Heart left ventricle (tissue), 16 donors: ENCODE data around the gene RAD51B. TPM values are rescaled to one million over a fixed set of nuclear protein-coding genes. Genes with fewer than 3 reads are reported as not detected.

ENCODE experiments used
- ATAC-seq, 4 donors: fragments of 200-7000 bp; cut with Tn5 transposase; one replicate each; pipeline ENCODE4 v1.9.1; 2020 to 2022; ENCODE audit warnings: moderate library complexity in 4 of 4, mild to moderate bottlenecking in 3 of 4, moderate number of reproducible peaks in 1 of 4
- DNase-seq, 5 donors: peaks; one replicate each; pipeline ENCODE4 v3.0.0-alpha.2; 2020
- H3K27ac ChIP-seq, 12 donors: fragments of 200-600 bp; sonication (generic) in 4 of 12; one replicate each; pipeline versions ENCODE4 v1.5.0 to v1.8.0; 2016 to 2022; ENCODE audit warnings: mild to moderate bottlenecking in 2 of 12
- H3K27me3 ChIP-seq, 9 donors: fragments of 200-600 bp; sonication (generic) in 2 of 9; one replicate each; pipeline versions ENCODE4 v1.5.1 to v1.8.0; 2016 to 2022; ENCODE audit warnings: mild to moderate bottlenecking in 3 of 9
- H3K36me3 ChIP-seq, 9 donors: fragments of 200-600 bp; sonication (generic) in 2 of 9; one replicate each; pipeline versions ENCODE4 v1.5.0 to v1.8.0; 2018 to 2022; ENCODE audit warnings: mild to moderate bottlenecking in 2 of 9
- H3K4me1 ChIP-seq, 12 donors: fragments of 200-600 bp; sonication (generic) in 4 of 12; one replicate each; pipeline versions ENCODE4 v1.5.0 to v1.8.0; 2016 to 2022; ENCODE audit warnings: mild to moderate bottlenecking in 3 of 12
- H3K4me3 ChIP-seq, 12 donors: fragments of 200-600 bp; sonication (generic) in 4 of 12; one replicate each; pipeline versions ENCODE4 v1.5.0 to v1.8.0; 2017 to 2022; ENCODE audit warnings: mild to moderate bottlenecking in 9 of 12, moderate library complexity in 4 of 12
- H3K9me3 ChIP-seq, 12 donors: fragments of 200-600 bp; sonication (generic) in 4 of 12; one replicate each; pipeline versions ENCODE4 v1.5.0 to v1.8.0; 2016 to 2022; ENCODE audit warnings: mild to moderate bottlenecking in 1 of 12
- CTCF ChIP-seq, 12 donors: fragments of 200-600 bp; sonication (generic) in 4 of 12; IDR thresholded peaks; one replicate each; pipeline versions ENCODE4 v1.5.0 to v1.8.0; 2018 to 2022; ENCODE audit warnings: antibody characterized with exemption in 12 of 12, mild to moderate bottlenecking in 5 of 12
- POLR2A ChIP-seq, 2 donors: fragments of 450-650 bp; IDR thresholded peaks; one replicate each; pipeline ENCODE4 v1.6.1; 2017; ENCODE audit warnings: antibody characterized with exemption in 2 of 2, mild to moderate bottlenecking in 2 of 2, moderate library complexity in 2 of 2
- whole genome bisulfite sequencing, 4 donors: extraction: QIAGEN DNeasy Blood & Tissue Kit in 2 of 4; methylation state at CpG; one replicate each; pipeline versions ENCODE4 v1.1.5 to v1.1.7; 2013 to 2018; 5-methylcytosine and 5-hydroxymethylcytosine counted together
- intact Hi-C, 10 donors: fragments of 100-400 bp; cut with DNase I; formaldehyde crosslinking; loops; one replicate each; pipeline versions ENCODE4 v1.11.1 to v1.14.2; 2022
- polyA plus RNA-seq, 2 donors: library from polyadenylated mRNA; stranded (reverse); fragments of 200-250 nt; gene quantifications; one replicate each; pipeline ENCODE4 v1.2.3, GENCODE V29; 2013
- total RNA-seq, 9 donors: library from RNA; depleted of rRNA in 2 of 9; stranded (reverse); fragments of >200 nt in 2 of 9; fragmentation: NEBNext Ultra II Directional in 3 of 9; extraction: Animal tissue kit (Norgen Biotek cat#: 25700) in 3 of 9; gene quantifications; one replicate each; pipeline versions ENCODE4 v1.1.0 to v1.2.4, GENCODE V29; 2016 to 2023
- donor health status: ischemic (EF 13 %, LVEDD 7.1; RV severe dilation, severe dysfunction).
- donor health status: healthy with polysubstance abuse.
- donor health status: DM: no; HTN: yes; CAD: no.
- donor health status: DM: no; HTN: no; CAD: no.
- donor health status: ischemic (EF 25% LVEDD 6.9; RV normal size, moderate dysfunction).
- donor health status: ischemic (EF 25% LVEDD 5.7; RV mildly dilated, moderate dysfunction).
- donor health status: healthy.
- donor health status: DM: yes; HTN: yes; CAD: no.
- donor health status: ischemic (EF 35%, LVEDD 5.7; RV mildly dilated, moderate dysfunction).
- donor health status: nonischemic (EF 11% LVEDD 7.7; RV severe dilation, severe dysfunction).
- donor health status: DM: yes; HTN: yes; CAD: no.
- donor health status: PGD.
- donor health status: ischemic (EF 29% LVEDD 5.4; RV normal size, mild dysfunction).
- donor health status: nonischemic (EF 23%, LVEDD 6.1; RV moderate dilation, normal function).

Gene RAD51B
- total and polyA plus RNA-seq, 11 donors: 1.3 to 11.3 (median 3.2) TPM

- H3K27me3 ChIP-seq: no peaks in the 10 kb centered on the region
- H3K27ac ChIP-seq: peak overlapping the region in 2 of 12 donors; percentile 5 to 18
- no peak for TF ChIP-seq POLR2A (IDR thresholded peaks at IDR 0.05)
- TF ChIP-seq CTCF (IDR thresholded peaks at IDR 0.05): no peak
- H3K36me3 ChIP-seq: no peaks in the 10 kb centered on the region
- WGBS, 4 donors: 87 to 93% (median 91%) methylated on average over 9 of the region's 9 CpGs
- H3K9me3 ChIP-seq: no peaks in the 10 kb centered on the region
- intact Hi-C loops: no loop called here
- peaks cover 0 to 41% (median 0%) of the 10 kb centered on the region in 12 donors for H3K4me1 ChIP-seq
- ATAC-seq (no peak), DNase-seq (no peak)
- H3K4me3 ChIP-seq: no peak overlapping the region
Observed at GRCh38 chr14:68711561-68712309, 892.2 kb downstream of the RAD51B start.

GRCh38 chr14:68712703-68713370 is 893.3 kb downstream of the RAD51B start:
- H3K9me3 ChIP-seq: no peaks in the 10 kb centered on the region
- WGBS, 4 donors: 93 to 96% (median 95%) methylated on average over 15 of the region's 15 CpGs
- no peaks in the 10 kb centered on the region for H3K36me3 ChIP-seq
- H3K4me1 ChIP-seq: peaks cover 0 to 41% (median 0%) of the 10 kb centered on the region in 12 donors
- TF ChIP-seq CTCF (IDR thresholded peaks at IDR 0.05): no peak
- no peak for TF ChIP-seq POLR2A (IDR thresholded peaks at IDR 0.05)
- intact Hi-C loops: no loop called here
- H3K4me3 ChIP-seq: no peak overlapping the region
- no peak for DNase-seq
- ATAC-seq: no peak
- H3K27me3 ChIP-seq: no peaks in the 10 kb centered on the region
- H3K27ac ChIP-seq: peak overlapping the region in 1 of 12 donors; percentile 5

- H3K4me3 ChIP-seq: no peak overlapping the region
- no peak for DNase-seq
- no peaks in the 10 kb centered on the region for H3K36me3 ChIP-seq
- no peaks in the 10 kb centered on the region for H3K27me3 ChIP-seq
- no peak for ATAC-seq
- WGBS, 4 donors: 62 to 86% (median 79%) methylated on average over 7 of the region's 7 CpGs
- peaks cover 0 to 41% (median 0%) of the 10 kb centered on the region in 12 donors for H3K4me1 ChIP-seq
- H3K27ac ChIP-seq: no peak overlapping the region
- TF ChIP-seq POLR2A (IDR thresholded peaks at IDR 0.05) (no peak), CTCF (IDR thresholded peaks at IDR 0.05) (no peak)
- intact Hi-C loops: no loop called here
- H3K9me3 ChIP-seq: no peaks in the 10 kb centered on the region
Observed at GRCh38 chr14:68713782-68714181, 894.2 kb downstream of the RAD51B start.
